Skeletal muscle satellite cell (primary cell): ENCODE data around the gene ITPR1.

ENCODE experiments used
- H3K27me3 ChIP-seq: 2 replicates; pipeline ENCODE4 v1.7.0; 2013; ENCODE audit warnings: low read length; ENCODE audit not compliant: control insufficient read depth, insufficient read depth
- H3K36me3 ChIP-seq: 2 replicates; pipeline ENCODE4 v1.7.0; 2013; ENCODE audit warnings: mild to moderate bottlenecking, control low read depth, low read length; ENCODE audit not compliant: insufficient read depth
- H3K4me1 ChIP-seq: 2 replicates; pipeline ENCODE4 v1.7.0; 2013; ENCODE audit warnings: low read length; ENCODE audit not compliant: control insufficient read depth, insufficient read depth
- H3K4me2 ChIP-seq: 2 replicates; pipeline ENCODE4 v1.7.0; 2013; ENCODE audit warnings: mild to moderate bottlenecking, low read length
- H3K4me3 ChIP-seq: 2 replicates; pipeline ENCODE4 v1.7.0; 2013; ENCODE audit warnings: low read length
- H3K9ac ChIP-seq: 2 replicates; pipeline ENCODE4 v1.7.0; 2013; ENCODE audit warnings: mild to moderate bottlenecking, low read depth, low read length, moderate library complexity
- H3K9me3 ChIP-seq: replicated peaks from 2 replicates; pipeline ENCODE4 v1.7.0; 2013; ENCODE audit warnings: mild to moderate bottlenecking, control low read depth, low read length

Gene ITPR1

DNA sequence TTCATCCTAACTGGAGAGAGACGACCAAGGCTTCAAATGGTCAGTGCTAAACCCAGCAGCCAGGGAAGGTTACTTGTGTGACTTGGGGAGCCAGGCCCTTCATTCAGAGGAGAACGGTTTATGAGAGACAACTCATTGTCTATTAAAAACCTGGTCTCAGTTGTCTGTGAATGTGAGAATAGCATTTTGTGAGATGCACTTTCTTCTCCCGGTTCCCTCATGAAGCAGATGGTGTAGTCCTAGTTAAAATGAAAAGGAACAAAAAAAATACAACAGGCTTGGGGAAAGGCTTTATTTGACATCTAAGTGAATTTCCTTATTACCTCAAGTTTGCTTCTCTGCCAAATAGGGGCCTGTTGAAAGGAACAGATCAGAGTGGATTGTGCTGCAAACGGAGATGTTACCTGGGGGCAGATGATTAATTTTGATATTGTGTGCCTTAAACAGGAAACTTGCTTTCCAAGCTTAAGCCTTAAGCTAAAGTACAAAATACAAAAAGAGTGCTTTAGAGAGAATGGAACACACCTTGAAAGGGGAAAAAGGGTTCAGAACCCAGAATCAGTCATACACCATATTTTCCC lies 283.3 kb downstream of the ITPR1 start:
- Histone ChIP-seq H3K9ac (no peak overlapping the region), H3K36me3 (no peaks in the 10 kb centered on the region), H3K4me2 (no peak overlapping the region), H3K9me3 (no peaks in the 10 kb centered on the region), H3K4me3 (no peak overlapping the region), H3K27me3 (no peaks in the 10 kb centered on the region), H3K4me1 (no peaks in the 10 kb centered on the region)

DNA sequence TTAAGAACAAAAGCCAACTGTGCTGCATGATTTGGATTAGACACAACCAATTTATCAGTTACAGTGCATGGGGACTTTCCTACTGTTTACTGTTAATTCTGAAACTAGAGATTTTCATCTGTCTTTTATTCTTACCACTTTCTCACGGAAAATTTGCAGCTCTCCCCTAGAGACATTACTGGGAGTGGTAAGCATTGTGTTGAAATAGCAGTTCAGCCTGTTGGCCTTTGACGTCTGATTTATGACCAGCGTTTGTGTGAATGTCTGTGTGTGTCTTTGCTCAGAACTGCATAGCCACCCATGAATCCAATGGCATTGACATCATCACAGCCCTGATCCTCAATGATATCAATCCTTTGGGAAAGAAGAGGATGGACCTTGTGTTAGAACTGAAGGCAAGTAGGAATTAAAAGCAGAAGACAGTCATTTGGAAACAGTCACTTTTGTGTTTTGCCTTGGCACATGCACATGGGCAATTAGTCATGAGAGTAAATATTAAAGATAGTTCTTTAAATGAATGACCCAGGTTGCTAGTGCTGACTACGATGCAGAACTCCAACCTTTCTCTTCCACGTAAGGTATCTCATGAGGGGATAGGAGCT lies 283.9 kb downstream of the ITPR1 start:
- Histone ChIP-seq H3K9ac (no peak overlapping the region), H3K4me1 (no peaks in the 10 kb centered on the region), H3K9me3 (no peaks in the 10 kb centered on the region), H3K4me3 (no peak overlapping the region), H3K4me2 (no peak overlapping the region), H3K27me3 (no peaks in the 10 kb centered on the region), H3K36me3 (no peaks in the 10 kb centered on the region)

DNA sequence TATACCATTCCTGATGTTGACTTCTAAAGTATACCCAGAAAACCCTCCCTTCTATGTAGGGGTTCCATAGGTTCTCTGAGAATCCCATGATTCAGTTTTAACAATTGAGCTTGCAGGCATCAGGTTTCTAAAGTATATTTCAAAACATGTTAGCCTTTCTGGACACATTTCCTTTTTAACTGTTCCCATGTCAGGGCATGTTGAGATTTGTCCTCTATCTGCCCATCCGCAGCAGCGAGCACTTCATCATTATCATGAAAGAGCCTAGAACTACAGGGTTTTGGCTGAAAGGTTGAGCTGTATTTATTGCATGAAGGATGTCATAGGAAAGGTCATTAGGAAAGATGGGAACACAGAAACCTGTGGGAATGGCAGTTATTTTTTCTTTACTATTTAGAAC lies 285.0 kb downstream of the ITPR1 start:
- Histone ChIP-seq H3K9me3 (no peaks in the 10 kb centered on the region), H3K4me2 (no peak overlapping the region), H3K4me1 (no peaks in the 10 kb centered on the region), H3K36me3 (no peaks in the 10 kb centered on the region), H3K4me3 (no peak overlapping the region), H3K27me3 (no peaks in the 10 kb centered on the region), H3K9ac (no peak overlapping the region)

DNA sequence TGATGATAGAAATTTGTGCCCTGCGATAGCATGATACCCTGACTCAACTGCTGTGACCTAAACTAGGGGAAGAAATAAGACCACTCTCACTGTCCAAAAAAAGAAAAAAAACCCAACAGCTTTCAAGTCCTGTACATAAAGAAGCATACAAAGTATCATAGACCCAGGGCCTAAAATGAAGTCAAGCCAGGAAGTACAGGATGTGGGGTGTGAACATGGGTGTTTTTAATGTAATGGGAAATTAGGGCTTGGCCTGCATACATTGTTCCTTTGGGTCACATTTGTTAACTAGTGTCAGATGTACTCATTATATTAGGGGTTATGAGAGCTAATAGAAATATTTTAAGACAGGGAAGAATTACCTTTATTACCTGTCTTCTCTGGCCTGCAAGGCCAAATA lies 285.6 kb downstream of the ITPR1 start:
- no peaks in the 10 kb centered on the region for H3K9me3 ChIP-seq
- H3K4me3 ChIP-seq, result no peak overlapping the region
- no peaks in the 10 kb centered on the region for H3K36me3 ChIP-seq
- no peaks in the 10 kb centered on the region for H3K27me3 ChIP-seq
- H3K4me1 ChIP-seq, result no peaks in the 10 kb centered on the region
- H3K4me2 ChIP-seq, result no peak overlapping the region
- no peak overlapping the region for H3K9ac ChIP-seq

DNA sequence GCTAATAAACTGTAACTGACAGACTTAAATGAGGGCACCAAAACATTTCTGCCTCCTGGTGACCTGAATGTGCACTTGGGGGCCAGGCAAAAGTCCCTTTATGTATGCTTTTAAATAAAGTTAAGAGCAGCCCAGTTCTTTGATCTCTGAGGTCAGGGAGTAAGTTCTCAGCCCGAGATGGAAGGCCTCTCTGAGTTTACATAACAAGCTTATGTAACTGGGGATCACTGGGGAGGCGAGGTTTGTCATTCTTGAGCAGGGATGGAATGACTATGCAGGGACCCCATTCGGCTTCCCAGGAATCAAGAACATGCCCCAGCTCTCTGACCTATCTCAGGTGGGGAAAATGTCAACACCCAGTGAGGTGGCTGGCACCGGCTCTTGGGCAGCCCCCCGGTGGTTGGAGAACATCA lies 287.4 kb downstream of the ITPR1 start:
- no peaks in the 10 kb centered on the region for H3K9me3 ChIP-seq
- no peak overlapping the region for H3K4me3 ChIP-seq
- no peak overlapping the region for H3K4me2 ChIP-seq
- no peaks in the 10 kb centered on the region for H3K36me3 ChIP-seq
- H3K27me3 ChIP-seq, result no peaks in the 10 kb centered on the region
- no peaks in the 10 kb centered on the region for H3K4me1 ChIP-seq
- no peak overlapping the region for H3K9ac ChIP-seq

DNA sequence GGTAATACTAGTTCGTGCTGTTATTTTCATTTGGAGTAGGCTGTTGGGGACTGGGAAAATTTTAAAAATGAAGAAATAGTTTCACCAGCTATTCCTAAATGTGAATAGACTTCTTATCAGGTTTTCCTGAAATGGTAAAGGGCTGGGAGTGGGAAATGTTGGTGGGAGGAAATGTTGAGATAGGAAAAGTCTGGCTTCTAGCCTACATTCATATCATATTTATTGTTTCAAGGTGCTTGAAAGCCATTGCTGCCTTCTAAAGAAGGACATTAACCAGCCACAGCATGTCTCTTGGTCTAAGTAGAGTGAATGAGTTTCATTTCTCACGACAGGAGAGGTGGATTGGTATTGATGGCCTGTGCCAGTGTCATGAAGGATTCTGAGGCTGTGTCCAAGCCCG lies 288.9 kb downstream of the ITPR1 start:
- Histone ChIP-seq H3K27me3 (no peaks in the 10 kb centered on the region), H3K4me1 (no peaks in the 10 kb centered on the region), H3K9ac (no peak overlapping the region), H3K4me2 (no peak overlapping the region), H3K9me3 (no peaks in the 10 kb centered on the region), H3K36me3 (no peaks in the 10 kb centered on the region), H3K4me3 (no peak overlapping the region)

DNA sequence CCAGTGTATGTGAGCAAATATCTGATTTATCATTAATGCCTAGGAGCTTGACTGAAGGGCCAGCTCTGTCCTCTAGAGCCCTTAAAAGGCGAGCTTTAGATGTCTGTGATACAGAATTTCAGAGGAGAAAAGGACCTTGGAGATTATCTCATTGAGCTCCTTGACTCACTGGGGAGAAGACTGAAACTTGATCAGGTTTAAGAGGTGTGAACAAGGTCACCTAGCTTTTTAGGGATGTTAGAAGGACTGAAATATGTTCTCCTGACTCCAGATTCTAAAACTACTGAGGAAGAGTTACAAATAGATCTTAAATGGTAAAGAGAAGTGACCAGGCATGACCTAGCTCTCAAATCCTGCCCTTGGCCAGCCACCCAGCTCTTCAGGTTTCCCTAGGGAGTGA lies 292.4 kb downstream of the ITPR1 start:
- no peak overlapping the region for H3K4me3 ChIP-seq

DNA sequence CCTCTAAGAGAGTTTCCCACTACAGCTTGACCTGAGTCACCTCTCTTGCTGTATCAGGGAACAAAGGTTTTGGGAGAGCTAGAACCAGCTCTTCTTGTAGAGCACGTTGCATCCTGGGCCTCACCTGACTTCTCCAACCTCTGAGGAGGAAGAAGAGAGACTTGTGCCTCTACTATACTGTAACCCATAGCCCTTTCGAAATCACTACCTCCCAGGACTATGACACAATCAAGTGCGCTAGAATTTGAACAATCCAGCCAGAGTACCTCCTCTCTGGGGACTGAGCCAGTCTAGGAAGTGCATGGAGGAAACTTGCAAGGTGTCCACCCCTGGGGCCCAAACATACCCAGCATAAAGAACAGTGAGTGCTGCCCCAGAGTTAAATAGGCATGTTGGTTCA lies 293.3 kb downstream of the ITPR1 start:
- H3K27me3 ChIP-seq, result no peaks in the 10 kb centered on the region
- no peaks in the 10 kb centered on the region for H3K36me3 ChIP-seq
- H3K9me3 ChIP-seq, result no peaks in the 10 kb centered on the region
- H3K9ac ChIP-seq, result no peak overlapping the region
- H3K4me2 ChIP-seq, result no peak overlapping the region
- no peaks in the 10 kb centered on the region for H3K4me1 ChIP-seq
- no peak overlapping the region for H3K4me3 ChIP-seq

More for the DNA sequence above, 292.4 kb downstream of the ITPR1 start:
- Histone ChIP-seq H3K9me3 (no peaks in the 10 kb centered on the region), H3K27me3 (no peaks in the 10 kb centered on the region), H3K4me1 (no peaks in the 10 kb centered on the region), H3K36me3 (no peaks in the 10 kb centered on the region), H3K4me2 (no peak overlapping the region), H3K9ac (no peak overlapping the region)

DNA sequence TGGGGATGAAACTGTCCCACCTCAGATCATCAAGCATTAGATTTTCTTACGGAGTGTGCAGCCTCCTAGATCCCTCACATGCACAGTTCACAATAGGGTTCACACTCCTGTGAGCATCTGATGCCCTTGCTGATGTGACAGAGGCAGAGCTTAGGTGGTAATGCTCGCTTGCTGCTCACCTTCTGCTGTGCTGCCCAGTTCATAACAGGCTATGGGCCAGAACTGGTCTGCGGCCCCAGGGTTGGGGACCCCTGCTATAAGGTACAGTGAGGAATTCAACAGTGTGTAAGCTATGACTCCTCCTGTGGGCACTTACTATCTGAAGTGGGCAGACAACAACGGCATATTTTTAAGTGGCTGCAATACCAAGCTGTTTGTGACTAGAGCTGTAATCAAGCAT lies 298.2 kb downstream of the ITPR1 start:
- H3K4me1 ChIP-seq, result no peaks in the 10 kb centered on the region
- H3K9ac ChIP-seq, result no peak overlapping the region
- H3K27me3 ChIP-seq, result no peaks in the 10 kb centered on the region
- no peak overlapping the region for H3K4me3 ChIP-seq
- no peaks in the 10 kb centered on the region for H3K36me3 ChIP-seq
- H3K4me2 ChIP-seq, result no peak overlapping the region
- no peaks in the 10 kb centered on the region for H3K9me3 ChIP-seq

DNA sequence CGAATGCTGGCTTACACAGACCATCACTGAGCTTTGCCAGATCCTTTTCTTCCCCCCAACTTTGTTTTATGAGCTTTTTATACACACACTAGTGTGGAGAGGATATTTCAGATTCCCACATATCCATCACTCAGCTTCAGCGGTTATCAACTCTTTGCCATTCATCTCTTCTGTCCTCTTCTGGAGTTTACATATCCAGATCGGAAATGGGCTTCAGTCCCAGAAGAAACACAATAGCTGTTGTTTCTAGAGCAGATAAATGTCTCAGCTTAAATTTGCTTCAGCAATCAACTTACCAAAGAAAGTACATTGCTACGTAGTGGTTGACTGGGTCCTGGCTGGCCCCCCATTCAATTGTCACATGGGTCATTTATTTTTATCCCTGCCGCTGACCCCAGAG lies 300.2 kb downstream of the ITPR1 start:
- Histone ChIP-seq H3K27me3 (no peaks in the 10 kb centered on the region), H3K4me2 (no peak overlapping the region), H3K9ac (no peak overlapping the region), H3K4me1 (no peaks in the 10 kb centered on the region), H3K36me3 (no peaks in the 10 kb centered on the region), H3K9me3 (no peaks in the 10 kb centered on the region), H3K4me3 (no peak overlapping the region)

DNA sequence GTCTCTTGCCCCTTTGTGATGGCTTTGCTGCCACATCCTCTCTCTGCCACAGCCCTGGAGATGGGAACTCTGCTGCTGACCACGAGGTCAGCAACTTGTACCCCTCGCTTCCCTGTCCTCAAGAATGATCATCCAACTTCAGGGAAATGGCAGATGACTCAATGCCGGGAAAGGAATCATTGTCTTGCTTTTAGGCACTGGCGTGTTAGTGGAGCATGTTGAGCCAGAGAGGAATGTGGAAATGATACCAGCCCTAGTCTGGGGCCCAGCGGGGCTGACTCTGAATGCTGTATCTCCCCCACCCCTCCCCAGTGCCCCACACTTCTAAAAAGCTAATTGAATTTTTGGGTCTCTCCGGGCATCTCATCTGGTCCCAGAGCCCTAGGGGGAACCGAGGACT lies 301.2 kb downstream of the ITPR1 start:
- Histone ChIP-seq H3K36me3 (no peaks in the 10 kb centered on the region), H3K27me3 (no peaks in the 10 kb centered on the region), H3K4me1 (no peaks in the 10 kb centered on the region), H3K9ac (no peak overlapping the region), H3K4me3 (no peak overlapping the region), H3K4me2 (no peak overlapping the region), H3K9me3 (no peaks in the 10 kb centered on the region)

DNA sequence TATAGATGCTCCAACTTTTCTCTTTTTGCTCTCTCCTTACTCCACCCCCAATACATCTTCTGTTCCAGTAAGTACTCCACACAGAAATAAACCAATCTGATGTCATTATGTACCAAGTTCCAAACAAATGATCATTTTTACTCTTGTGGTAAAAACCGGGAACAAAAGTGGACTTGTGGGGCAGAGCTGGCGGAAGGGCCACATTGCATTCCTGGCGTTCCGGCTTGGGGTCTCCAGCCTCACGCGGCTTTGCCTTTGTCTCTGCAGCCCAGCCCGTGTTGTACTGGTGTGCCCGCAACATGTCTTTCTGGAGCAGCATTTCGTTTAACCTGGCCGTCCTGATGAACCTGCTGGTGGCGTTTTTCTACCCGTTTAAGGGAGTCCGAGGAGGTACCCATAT lies 301.6 kb downstream of the ITPR1 start:
- H3K36me3 ChIP-seq, result no peaks in the 10 kb centered on the region
- H3K4me3 ChIP-seq, result no peak overlapping the region
- H3K9ac ChIP-seq, result no peak overlapping the region
- H3K4me2 ChIP-seq, result no peak overlapping the region
- H3K27me3 ChIP-seq, result no peaks in the 10 kb centered on the region
- no peaks in the 10 kb centered on the region for H3K4me1 ChIP-seq
- H3K9me3 ChIP-seq, result no peaks in the 10 kb centered on the region
